ENCODE data around the gene SLC25A28.

SLC25A28 gene

DNA sequence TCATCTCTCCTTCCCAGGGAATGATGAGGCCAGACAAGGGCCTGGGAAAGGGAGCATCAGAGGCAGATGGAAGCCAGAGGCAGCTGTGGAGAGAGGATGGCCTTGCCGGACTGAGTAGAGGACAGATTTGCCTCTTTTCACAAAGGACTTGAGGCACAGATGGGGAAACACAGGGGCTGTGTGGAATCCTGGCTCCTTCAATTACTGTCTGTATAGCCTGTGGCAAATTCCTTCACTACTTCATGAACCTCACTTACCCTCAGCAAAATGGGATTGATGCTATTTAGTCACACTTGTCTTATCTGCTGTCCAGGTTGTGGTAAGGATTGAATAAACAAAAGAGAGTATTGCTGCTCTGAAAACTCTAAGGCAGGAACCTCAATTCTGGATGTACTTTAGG is 40.3 kb downstream of the SLC25A28 start:
- DNase-seq, result no peak

DNA sequence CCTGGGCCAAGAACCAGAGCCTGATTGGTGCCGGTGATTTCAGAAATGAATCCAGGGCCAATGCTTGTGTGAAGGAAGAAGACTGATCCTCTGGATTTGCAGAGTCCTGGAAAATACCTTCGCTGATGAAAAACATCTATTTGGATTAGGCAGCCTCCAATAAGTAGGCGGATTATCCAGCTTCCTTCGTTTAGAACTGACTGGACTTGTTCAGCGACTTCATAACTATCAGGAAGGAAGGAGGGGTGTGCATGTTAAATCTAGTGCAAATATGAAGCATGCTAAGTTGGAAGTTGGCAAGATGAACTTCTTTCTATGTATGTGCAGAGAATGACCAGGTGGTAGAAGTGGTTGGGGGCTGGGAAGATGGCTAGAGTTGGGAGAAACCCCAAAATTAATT is 46.4 kb downstream of the SLC25A28 start:
- DNase-seq, result no peak

DNA sequence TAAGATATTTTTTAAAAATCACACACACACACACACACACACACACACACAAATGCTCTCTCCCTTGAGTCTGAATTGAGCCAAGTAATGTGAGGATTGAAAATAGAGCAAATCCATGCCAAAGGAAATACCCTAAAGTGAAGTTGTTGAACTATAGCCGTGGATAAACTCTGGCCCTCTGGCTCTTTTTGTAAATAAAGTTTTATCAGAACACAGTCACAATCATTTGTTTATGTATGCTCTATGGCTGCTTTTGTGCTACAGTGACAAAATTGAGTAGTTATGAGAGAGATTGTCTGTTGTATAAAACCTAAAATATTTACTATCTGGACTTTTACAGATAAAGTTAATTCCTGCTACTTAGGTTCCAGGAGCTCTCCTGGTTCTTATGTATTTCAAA is 48.4 kb downstream of the SLC25A28 start:
- DNase-seq, result no peak

DNA sequence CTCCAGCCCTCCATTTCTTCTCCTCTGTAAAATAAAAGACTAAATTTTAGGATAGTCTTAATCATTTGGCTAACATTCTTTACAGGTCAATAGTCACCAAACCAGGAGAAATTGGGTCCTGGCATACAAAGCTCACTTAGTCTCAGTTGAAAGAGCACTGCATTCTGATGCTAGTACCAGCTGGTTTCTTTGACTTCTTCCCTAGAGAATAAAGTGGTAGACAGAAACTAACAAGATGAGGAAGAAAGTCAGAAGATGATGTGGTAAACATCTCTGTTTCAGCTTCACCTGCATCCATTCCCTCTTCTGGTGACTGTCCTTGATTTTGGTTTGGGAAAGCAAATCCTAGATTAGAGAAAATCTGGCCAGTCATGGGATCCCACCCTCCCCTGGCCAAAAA is 50.3 kb downstream of the SLC25A28 start:
- DNase-seq, result no peak

DNA sequence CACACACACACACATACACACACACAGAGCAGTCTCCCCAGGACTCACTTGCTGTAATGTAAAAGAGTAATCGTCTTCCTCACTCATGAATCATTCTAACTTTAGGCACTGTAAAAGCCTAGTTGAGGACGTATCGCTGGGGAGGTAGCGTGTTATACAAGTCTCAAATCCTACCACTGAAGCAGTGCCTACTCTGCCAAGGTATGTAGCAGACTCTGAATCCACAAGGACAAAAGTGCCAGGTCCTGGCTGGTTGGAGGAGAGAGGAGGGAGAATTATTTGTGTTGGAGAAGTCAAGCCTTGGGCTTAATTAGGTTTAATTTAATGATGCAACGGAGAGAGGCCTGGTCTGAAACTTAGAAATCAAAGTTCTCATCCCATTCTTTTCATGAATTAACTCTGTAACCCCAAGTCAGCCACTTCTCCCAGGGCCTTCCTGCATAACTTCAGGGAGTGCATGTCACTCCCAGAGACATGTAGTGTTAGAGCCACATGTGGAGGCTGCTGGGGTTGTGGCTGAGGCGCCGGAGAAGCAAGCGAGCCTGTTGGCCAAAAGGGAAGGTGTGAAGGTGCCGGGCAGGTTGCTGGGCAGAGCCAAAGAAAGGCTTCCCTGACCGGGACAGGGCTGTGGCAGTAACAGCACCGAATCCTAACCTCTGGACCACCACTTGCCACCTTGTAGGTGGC is 50.8 kb downstream of the SLC25A28 start:
- no peak for DNase-seq

DNA sequence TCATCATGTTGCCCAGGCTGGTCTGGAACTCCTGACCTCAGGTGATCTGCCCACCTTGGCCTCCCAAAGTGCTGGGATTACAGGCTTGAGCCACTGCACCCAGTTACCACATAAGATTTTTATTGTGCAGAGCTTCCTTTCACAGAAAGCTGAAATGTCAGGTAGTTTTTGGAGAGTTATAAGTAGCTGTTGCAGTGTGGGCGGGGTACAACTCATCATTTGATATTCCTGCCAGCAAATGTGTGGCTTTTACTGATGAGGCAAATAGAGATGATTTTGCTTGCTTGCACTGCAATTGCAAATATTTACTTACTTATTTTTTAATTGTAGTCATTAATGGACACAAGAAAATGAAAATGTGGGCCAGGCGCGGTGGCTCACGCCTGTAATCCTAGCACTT is 55.1 kb downstream of the SLC25A28 start:
- DNase-seq, result no peak

DNA sequence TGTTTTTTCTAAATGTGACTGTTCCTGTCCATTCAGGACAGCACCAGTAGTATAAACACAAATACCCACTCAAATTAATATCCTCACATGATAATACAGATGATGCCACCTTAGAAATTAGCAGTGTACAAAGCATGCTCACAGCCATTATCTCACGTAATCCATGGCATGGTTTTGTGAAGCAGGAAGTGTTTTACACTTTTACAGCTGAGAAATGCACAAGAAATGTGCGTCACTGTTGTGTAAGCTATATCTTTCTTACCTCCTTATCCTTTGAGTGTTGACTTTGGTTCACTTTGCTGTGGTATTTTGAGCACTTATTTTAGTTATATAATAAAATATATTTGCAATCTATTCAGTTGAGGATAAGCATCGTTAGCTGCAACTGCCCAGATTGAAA is 55.9 kb downstream of the SLC25A28 start:
- DNase-seq, result no peak

DNA sequence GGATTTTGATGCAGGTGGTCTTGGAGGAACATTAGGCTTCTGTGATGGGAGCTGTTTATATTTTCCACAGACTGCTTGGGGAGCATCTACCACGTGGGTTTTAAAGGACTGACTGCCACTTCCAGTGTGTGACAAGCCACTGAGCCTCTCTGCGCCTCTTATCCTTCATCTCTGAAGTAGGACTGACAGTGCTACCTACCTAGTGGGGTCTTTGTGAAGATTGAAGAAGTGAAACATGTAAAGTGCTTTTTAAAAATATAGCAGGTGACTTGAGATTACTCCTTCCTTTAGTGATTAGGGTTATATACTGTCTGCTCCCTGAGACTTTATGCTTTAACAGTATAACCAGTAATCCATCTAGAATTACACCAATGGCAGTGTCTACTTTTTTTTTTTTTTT is 57.6 kb downstream of the SLC25A28 start:
- no peak for DNase-seq

All from NCI-H345 (cell line).